Endometrium (tissue), 2 donors: ENCODE measurements around the gene GRB2.

Experiments used
- FAIRE-seq: peaks from 2 replicates; lab custom pipeline; 2012; peaks lifted over from hg19 to GRCh38; lab: Jason Lieb, UNC
- donor health status: control.
- donor health status: control.

Gene GRB2

DNA sequence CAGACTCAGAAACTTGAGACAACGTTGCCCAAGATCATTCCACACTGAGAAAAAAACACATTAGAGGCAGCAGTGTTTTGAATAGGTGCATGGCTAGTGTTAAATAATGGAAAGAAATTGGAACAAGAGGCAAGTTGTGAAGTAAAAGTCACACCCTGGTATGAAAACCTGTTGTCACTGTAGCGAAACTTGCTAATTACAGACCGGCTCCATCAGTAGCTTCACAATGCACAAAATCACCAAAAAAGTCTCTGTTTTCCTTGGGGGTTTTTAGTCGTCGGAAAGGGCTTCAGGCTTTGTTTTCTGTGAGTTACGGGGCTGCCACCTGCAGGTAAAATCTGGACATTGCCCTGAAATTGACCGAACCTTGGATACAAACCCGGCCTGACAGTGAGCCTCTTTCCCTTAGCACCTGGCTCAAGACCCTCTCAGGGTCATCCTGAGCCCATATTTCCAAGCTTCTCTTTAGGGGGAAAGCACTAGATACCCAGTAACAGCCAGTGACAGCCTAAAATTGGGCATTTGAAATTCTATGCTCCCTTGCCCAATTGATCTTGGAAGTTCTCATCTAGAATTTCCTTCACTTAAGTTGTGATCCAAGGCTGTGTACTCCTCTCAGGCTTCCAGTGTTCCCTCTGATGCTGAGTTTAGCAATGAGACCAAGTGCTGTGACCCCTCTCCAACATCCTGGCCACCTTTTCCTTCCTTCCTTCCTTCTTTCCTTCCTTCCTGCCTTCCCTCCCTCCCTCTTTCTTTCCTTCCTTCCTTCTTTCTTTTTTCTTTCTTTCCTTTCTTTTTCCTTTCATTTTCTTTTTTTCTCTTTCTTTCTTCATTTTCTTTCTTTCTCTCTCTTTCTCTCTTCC lies 7.2 kb upstream of the GRB2 start:
- no peak for FAIRE-seq

DNA sequence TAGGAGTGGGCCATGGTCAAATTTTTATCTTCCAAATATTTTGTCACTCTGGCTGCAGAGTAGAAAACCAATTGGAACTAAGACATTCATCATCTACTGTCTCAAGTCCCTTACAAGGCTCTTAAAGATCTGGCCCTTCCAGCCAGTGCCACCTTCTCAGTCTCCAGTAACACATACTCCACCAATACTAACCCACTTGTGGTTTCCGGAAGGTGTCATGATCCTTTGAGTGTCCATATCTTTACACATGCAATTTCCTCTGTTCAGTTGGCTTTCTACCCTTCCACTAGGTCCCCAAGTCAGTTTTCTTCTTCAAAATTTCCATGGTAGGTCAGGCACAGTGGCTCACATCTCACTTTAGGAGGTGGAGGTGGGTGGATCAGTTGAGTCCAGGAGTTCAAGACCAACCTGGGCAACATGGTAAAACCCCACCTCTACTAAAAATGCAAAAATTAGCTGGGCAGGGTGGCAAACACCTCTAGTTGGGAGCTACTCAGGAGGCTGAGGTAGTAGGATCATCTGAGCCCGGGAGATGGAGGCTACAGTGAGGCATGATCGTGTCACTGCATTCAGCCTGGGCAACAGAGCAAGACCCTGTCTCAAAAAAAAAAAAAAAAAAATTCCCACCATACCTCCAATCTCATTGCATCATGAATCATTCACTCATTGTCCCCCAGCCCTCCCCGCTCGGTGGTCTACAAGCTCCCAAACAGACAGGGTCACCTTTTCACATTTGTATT lies 6.0 kb upstream of the GRB2 start:
- no peak for FAIRE-seq

DNA sequence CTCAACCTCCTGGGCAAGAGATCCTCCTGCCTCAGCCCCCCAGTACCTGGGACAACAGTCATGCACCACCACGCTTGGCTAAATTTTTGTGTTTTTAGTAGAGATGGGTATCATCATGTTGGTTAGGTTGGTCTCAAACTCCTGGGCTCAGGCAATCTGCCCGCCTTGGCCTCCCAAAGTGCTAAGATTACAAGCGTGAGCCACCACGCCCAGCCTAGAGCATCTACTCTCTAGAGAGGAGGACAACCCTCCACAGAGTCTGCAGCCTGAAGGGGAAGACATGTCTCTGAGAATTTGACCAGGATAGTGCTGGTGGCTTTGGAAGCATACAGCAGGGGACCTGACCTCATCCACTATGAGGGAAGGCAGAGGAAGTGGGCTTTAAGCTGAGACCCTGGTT lies 4.7 kb upstream of the GRB2 start:
- FAIRE-seq, result no peak

DNA sequence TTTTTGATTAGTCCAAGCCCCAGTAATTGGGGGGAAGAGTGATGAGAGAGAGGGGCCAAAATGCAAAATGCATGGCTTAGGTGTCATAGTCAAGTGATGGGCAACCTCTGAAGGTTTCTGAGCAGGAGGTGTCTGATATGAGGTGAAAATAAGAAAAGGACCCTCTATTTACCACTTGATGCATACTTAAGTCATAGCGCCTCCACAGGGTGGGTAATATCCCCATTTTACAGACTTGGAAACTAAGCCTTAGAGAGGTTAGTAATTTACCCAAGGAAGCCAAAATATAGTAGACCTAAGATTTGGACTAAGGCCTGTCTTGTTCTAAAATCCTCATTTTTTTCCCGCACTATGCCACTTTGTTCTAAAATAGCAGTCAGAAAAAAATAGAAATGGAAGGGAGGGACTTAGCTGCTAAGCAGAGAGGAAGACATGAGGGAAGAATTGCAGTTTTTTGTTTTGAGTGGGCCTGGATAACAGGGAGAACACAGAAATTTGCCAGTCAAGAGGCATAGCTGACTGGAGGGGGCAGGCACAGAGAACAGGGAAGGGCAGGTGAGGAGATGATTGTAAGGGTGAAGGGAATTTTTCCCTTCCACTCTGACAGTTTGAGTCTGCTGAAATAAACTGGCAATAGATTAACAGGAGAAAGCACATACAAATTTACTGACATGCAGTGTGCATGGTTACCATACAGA lies 2.3 kb upstream of the GRB2 start:
- FAIRE-seq, result no peak

DNA sequence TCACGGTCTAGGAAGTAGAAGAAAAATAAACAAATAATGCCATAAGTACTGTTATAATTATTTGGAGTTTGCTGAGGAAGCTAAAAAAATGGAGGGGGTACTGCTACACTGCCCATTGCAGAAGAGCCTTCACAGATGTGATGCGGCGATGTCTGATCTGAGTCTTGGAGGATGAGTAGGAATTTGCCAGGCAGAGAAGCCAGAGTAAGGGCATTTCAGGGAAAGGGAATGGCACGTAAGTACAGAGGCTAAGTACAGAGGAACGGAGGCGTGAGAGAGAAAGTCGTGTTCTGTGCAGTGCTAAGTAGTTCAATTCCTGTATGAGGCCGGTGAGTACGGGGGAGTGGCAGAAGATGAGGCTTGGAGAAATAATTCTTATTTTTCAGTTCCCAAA lies 741 bp upstream of the GRB2 start:
- no peak for FAIRE-seq

DNA sequence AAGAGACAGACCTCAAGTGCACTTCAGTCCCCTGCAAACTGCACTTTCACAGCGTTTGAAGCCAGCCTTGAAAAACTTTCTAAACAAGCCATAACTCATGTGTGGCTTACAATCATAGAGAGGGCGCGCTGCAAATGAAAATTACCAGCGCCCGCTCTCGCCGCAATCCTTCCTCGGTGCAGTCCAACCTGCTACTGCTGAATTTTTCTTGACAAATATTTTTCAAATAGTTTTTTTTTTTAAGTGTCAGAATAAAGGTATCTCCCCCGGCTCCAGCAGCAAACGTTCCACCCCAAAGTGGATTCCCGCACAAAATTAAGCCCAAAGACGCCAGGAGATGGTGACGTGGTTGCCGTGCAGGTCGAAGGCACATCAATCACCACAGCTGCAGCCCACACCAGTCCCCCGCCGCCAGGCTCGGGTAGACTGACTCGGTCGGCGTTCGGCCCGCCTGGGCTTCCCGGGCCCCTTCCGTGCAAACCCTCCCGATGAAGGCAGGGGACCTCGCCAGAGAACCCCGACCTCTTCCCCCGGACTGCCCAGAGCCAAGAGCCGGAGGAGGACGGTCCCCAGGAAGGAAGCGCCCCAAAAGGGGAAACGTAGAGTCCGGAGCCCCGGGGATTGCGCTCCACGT lies 630 bp downstream of the GRB2 start:
- no peak for FAIRE-seq

DNA sequence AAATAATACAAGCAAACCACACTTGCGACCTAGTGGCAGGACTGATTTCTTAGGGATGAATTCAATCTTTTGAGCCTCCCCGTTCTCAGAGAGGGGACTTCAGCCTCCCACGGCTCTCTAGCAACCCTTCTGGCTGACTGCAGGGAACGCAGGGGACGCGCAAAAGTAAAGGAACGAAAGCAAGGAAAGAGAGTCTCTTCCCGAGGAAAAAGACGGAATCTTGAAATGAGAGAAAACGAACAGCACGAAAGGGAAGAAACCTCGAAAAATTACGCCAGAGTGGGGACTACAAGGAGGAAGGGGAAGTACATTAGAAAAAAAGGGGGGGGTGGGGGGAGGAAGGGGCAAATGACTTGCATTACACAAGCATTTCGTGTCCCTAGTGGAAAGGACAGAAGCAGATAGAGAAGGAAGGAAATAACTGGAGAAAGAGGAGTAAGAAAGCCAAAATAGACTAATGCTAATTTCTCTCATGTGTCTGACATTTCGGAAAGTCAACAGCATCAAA lies 1.2 kb downstream of the GRB2 start:
- FAIRE-seq, result no peak

DNA sequence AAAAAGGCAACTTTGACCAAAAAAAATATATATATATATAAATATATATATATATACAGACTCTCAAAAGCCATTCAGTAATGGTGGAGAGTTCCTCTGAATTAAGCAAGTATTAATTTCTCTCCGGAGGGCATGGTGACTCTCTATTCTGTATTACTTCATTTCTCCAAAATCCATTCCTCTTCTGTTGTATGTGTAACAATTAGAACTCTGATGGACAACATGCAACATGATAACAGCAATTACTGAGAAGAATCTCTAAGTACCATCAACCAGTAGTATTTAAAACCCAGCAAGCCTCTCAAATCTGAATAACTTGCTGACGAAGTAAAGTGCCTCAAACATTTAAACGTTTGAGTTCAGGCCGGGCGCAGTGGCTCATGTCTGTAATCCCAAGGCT lies 2.3 kb downstream of the GRB2 start:
- FAIRE-seq, result no peak

DNA sequence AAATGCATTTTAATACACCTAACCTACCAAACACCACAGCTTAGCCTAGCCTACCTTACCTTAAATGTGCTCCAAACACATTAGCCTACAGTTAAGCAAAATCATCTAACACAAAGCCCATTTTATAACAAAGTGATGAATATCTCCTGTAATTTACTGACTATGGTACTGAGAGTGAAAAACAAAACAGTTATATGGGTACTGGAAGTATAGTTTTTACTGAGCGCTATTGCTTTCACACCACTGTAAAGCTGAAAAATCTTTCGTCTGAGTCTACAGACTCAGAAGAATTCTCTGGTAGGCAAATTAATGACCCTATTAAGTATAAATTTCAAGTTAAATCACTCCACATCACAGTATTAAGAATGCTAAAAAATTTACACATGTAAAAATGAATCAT lies 3.5 kb downstream of the GRB2 start:
- FAIRE-seq, result no peak

DNA sequence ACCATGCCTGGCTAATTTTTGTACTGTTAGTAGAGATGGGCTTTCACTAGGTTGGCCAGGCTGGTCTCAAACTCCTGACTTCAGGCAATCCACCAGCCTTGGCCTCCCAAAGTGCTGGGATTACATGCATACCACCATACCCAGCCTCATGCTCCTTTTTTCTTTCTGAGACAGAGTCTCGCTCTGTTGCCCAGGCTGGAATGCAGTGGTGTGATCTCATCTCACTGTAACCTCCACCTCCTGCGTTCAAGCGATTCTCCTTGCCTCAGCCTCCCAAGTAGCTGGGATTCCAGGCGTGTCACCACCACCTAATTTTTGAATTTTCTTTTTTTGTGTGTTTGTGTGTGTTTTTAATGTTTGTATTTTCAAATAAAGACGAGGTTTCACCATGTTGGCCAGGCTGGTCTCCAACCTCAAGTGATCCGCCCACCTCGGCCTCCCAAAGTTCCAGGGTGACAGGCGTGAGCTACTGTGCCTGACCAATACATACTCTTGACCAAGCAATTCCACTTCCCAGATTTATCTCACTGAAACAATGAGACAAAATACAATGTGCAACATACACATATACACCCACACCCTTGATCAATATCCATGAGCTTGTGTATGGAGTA lies 5.0 kb downstream of the GRB2 start:
- no peak for FAIRE-seq

DNA sequence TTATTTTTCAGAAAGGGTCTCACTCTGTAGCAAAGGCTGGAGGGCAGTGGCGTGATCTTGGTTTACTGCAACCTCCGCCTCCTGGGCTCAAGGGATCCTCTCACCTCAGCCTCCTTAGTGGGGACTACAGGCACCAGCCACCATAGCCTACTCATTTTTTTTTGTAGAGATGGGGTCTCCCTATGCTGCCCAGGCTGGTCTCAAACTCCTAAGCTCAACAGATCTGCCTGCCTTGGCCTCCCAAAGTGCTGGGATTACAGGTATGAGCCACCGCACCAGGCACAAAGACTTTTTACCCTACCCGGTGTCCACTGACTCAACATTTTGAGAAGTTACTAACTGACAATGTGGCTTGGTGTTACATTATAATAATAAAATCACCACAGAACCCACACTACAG lies 7.2 kb downstream of the GRB2 start:
- no peak for FAIRE-seq

DNA sequence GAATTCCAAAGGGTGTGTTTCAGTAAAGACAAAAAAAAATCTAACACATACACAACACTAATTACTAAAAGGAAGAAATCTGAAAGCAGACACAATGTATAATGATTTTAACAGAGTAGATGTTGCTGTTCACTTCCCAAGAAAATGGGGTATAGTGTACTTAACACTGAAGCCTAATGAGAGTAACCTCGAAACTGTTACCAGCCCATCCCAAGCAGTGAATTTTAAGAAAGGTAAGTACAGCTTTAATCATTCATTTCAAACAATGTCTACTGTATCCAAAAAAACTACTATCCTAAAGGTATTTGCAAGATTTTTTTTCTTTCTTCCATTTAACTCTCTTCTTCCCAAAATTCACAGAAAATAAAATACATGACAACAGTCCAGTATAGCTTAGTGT lies 8.3 kb downstream of the GRB2 start:
- FAIRE-seq, result no peak

DNA sequence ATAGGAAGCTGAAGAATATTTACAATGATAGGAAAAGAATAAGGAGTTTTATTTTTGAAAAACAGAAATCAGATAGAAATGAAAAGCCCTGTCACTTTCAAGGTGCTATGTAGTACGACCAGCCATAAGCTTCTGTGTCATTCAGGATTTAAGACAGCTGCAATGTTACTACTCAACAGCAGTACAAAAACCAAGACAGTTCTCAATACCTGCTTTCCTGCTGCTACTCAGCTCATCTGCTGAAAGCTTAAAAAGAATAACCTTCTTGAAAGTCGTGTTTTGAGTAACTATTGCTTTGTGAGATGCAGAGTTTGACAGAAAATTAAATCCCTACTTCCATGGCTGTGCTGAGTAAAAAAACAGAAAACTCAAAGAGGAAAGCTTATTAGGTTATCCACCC lies 8.7 kb downstream of the GRB2 start:
- no peak for FAIRE-seq

DNA sequence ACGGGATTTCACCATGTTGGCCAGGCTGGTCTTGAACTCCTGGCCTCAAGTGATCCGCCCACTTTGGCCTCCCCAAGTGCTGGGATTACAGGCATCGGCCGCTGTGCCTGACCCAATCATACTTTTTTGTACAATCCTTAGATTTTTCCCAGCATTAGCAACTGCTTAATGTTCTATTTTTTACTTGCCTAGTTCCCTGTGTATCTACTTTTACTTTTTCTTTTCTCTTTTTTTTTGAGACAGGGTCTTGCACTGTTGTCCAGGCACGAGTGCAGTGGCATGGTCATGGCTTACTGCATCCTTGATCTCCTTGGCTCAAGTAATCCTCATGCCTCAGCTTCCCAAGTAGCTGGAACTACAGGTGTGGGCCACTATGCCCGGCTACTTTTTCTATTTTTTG lies 9.5 kb downstream of the GRB2 start:
- no peak for FAIRE-seq

DNA sequence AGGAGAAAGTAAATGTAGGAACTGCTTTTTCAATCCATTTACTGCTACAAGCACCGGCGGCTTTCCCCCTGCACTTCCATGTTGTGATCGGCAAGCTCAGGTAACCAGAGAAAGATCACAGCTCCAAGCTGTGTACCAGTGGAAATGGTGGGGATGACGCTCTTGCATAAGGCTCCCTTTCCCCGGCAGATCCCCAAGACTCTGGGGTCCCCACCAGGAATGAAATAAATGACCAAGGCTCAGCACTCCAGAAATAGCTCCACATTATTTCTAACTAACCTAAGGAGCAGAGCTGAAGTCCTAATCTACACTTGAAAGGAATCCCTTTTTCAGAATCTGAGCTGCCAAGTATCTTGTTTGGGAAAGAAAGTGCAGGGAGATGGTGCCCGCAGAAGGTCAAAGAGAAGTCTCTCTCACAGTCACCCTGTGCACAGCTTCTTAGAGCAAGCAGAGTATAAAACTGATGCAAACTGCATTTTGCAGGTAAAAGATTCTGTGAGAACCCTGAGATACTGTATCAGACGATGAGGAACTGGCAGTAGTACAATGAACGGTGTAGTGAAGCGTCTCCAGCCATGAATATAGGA lies 11.1 kb downstream of the GRB2 start:
- no peak for FAIRE-seq

DNA sequence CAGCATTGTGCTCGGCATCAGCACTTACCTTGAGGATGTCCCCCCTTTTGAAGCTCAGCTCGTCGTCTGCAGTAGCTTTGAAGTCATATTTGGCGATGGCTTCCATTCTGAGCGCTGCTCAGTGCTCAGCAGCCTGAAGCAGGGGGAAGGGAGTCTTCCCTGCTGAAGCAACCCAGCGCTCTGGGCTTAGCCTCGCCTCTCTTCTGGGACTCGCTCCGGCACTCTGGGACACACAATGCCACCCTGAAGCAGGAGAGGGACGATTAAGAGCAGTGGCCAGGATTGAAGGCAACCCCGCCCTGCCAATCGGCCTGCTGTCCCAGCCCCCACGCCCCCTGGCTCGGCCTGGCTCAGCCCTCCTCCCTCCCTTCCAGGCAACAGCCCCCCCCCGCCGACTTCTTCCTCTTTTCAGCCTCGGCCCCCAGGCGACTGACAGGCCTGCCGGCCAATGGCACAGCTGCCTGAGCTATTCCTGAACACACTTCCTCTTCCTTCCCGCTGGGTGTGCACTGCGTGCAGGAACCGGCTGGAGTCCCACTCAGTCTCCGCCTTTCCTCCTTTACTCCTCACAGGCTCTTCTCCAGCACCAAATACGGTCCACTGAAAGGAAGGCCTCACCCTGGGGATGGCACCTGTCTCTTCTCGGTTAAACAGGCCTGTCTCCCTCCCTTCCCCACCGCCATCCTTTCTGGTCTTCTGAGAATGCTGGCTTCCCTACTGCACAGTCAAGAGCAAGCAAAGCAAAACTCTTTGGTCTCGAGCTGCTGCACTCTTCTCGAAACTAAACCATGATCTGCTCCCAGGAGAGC lies 11.8 kb downstream of the GRB2 start:
- no peak for FAIRE-seq

DNA sequence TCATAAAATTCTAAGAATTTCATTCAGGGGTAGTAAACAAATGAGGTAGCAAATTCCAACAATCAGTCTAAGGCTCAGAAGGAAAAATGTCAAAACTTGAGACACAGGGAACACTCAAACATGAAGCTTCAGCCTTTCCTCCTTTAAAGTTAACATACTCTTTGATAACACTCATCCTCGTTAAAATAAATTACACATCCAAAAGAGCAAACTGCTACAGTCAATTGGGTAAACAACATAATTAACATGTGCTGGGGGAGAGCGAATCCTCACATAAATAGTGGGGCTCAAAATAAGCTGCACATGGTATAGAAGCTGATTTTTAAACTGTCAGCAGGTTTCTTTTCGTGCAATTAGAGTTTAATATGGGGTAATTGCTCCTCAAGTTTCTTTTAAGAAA lies 12.9 kb downstream of the GRB2 start:
- FAIRE-seq, result no peak

DNA sequence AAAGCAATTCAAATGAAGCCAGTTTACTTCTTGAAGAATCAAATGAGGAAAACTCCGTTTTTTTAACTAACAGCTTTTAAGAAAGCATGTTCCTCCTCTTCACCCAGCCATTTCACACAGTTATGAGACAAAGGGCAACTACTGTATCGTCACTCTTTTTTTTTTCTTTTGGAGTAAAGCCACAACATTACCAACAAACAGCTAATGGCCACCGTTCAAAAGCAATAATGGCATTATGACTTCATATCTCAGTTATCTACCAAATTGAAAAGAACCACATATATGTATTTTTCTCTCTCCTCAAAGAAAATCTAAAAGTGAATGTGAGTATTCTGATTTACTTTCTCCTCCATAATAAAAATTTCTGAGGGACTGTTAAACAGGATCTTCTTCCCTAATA lies 14.5 kb downstream of the GRB2 start:
- no peak for FAIRE-seq

DNA sequence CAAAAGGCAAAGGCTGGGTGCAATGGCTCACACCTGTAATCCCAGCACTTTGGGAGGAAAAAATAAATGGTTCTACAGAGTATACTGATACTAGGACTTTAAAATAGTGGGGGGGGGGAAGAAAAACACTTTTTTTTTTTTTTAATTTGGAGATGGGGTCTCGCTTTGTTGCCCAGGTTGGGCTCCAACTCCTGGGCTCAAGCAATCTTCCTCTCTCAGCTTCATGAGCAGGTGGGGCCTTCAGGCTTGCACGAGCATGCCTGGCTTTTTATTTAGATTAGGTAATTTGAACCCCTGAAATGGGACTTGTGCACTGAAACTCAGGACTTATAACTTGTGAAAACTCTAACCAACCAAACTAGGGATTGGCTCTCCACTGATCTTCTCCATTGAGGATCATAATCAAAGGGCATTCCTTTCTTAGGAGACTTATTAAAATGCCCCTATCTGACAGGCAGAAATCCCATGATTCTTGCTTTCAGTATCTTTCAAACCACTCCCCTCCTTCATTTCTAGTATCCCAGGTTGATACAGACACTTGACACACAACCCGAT lies 16.9 kb downstream of the GRB2 start:
- FAIRE-seq, result no peak

DNA sequence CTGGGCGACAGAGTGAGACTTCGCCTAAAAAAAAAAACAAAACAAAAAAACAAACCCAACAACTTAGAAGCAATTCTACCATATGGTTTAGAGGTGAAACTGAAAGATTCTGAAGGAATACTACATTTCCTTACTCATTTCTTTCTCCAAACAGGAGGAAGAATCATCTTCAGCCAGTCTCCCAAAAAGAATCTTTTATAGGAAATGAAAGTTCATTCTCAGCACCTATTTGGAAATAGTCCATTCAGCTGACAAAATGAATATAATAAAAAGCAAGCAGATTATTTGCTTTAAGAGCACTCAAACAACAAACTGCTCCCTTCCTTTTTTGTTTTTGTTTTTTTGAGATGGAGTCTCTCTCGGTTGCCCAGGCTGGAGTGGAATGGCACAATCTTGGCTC lies 17.7 kb downstream of the GRB2 start:
- FAIRE-seq, result no peak
